Upper lobe of left lung (tissue), 4 donors: ENCODE data around the gene MYO16.

Experiments
- EP300 ChIP-seq, 4 donors: sonication (generic); formaldehyde crosslinking; IDR thresholded peaks; one replicate each; pipeline ENCODE4 v1.5.1; 2017; ENCODE audit warnings: antibody characterized with exemption in 4 of 4, control low read depth in 2 of 4
- POLR2A ChIP-seq, 4 donors: fragments of 450-650 bp; IDR thresholded peaks; one replicate each; pipeline ENCODE4 v1.5.1; 2016 to 2017; ENCODE audit warnings: antibody characterized with exemption in 4 of 4, mild to moderate bottlenecking in 2 of 4
- TF ChIP-seq, protein P1 (sequence below), 6 experiments: fragments of 450-650 bp in 4 of 6; fragments of 200-600 bp in 2 of 6; sonication (generic) in 2 of 6; IDR thresholded peaks; one replicate each; pipeline ENCODE4 v1.5.1; 2016 to 2019; ENCODE audit warnings: antibody characterized with exemption in 6 of 6

DNA sequence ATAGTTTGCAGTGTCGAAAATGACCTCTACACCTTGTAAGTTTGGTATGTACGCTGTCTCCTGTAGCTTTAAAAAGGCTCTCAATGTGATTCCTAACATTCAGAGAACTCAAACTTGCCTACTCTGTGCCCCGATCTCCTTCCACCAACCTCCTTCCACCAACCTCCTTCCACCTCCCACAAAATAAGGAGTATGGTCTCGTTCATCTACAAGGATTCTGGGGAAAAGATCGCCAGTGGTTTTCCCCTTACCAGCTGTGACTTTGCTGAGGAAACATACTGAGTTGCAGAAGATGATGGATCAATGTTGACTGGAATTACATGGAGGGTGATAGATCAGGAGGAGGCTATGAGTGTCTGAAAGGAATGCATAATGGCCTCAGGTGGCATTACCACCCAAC lies 16.0 kb downstream of the MYO16 start:
- TF ChIP-seq POLR2A (IDR thresholded peaks at IDR 0.05) (no peak), EP300 (IDR thresholded peaks at IDR 0.05) (no peak)
- TF ChIP-seq, protein P1, sequence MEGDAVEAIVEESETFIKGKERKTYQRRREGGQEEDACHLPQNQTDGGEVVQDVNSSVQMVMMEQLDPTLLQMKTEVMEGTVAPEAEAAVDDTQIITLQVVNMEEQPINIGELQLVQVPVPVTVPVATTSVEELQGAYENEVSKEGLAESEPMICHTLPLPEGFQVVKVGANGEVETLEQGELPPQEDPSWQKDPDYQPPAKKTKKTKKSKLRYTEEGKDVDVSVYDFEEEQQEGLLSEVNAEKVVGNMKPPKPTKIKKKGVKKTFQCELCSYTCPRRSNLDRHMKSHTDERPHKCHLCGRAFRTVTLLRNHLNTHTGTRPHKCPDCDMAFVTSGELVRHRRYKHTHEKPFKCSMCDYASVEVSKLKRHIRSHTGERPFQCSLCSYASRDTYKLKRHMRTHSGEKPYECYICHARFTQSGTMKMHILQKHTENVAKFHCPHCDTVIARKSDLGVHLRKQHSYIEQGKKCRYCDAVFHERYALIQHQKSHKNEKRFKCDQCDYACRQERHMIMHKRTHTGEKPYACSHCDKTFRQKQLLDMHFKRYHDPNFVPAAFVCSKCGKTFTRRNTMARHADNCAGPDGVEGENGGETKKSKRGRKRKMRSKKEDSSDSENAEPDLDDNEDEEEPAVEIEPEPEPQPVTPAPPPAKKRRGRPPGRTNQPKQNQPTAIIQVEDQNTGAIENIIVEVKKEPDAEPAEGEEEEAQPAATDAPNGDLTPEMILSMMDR (IDR thresholded peaks at IDR 0.05) = no peak
